Stimulated activated CD8-positive, alpha-beta memory T cell treated with anti-CD3 and anti-CD28 coated beads, Interleukin-7, amount 100 ng/mL, for 24 hours (primary cell): ENCODE data around the gene PLA2G4E.

Source experiments
- DNase-seq: peaks from one replicate; pipeline ENCODE4 v3.0.0-alpha.2; 2020; ENCODE audit warnings: low read depth

The PLA2G4E gene

GRCh38 chr15:42018306-42019224 is 2.3 kb downstream of the PLA2G4E start:
- no peak for DNase-seq

DNA sequence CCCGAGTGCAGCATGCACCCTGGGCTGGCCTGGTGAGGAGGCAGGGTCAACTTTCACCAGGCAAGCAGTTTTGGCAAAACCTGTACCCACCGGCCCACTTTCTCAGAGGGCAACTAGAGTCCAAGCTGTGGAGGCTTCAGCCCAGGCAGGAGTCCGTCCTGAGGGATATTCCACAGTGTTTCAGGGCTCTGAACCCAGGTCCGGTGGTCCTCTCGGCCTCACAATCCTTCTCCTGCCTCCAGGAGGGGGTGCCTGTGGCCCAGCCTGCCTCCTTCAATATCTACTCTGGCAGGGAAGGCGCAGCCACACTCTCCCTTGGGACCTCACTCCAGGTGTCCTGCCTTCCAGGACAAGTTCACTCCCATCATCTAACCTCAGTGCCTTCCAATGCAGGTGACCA is 3.9 kb downstream of the PLA2G4E start:
- DNase-seq = no peak

DNA sequence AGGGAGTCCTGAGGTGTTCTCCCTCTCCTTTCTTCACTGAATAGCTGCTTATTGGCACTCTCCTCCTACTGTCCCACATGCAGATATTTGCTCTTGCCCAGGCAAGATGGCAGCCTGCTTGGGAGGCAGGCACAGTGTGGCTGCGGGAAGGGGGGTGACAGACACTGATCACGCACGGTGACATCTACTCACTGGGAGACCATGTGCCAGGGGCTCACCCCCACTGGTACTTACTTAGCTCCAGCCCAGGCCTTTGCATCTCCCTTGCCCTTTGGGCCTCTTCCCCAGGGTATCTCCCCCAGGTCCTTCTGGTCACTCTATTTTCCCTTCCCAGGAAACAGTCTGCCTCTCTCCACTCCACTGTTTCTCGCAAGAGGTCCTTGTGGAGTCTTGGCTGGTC is 6.4 kb downstream of the PLA2G4E start:
- DNase-seq = no peak

DNA sequence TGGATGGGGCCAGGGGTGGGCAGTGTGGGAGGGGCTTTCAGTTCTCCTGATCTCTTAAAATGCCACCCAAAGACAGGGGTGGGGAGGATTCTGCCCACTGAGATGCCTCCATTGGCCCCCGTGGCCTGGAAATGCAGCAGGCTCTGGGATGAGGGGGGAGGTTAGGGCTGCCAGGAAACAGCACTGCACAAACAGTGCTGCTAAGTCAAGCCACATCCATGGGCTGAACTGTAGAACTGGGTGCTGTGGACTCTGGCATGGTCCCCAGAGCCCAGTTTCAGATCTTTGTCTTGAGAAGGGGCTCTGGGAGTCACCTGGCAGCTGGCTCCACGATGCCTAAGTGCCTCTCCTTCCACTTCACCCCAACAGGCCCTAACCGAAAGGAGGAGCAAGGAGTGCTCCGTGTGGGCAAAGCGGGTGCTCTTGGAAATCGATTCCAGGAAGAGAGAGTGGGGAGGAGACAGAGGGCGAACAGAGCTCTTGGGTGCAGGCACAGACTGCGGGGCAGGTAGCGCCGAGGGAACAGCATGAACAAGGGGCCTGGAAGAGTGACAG is 7.8 kb downstream of the PLA2G4E start:
- DNase-seq = no peak

- DNase-seq = no peak
Observed at GRCh38 chr15:42012241-42012640, 8.6 kb downstream of the PLA2G4E start.

DNA sequence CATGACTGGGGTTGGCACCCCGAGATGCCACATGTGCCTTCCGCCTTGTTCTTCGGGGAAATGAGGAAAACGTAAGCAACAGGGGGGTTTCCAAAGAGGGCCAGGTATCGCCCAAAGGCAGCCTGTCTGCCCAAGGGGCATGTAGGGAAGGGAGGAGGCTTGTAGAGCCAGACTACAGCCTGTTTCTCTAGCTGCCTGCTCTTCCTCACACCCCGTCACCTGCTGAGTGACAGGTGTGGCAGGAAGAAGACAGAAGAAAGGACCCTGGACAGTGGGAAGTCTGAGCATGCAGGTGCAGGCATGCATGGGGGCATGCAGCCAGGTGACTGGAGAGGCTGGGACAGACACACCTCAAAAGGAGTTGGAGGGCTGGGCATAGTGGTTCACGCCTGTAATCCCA is 9.8 kb downstream of the PLA2G4E start:
- no peak for DNase-seq

DNA sequence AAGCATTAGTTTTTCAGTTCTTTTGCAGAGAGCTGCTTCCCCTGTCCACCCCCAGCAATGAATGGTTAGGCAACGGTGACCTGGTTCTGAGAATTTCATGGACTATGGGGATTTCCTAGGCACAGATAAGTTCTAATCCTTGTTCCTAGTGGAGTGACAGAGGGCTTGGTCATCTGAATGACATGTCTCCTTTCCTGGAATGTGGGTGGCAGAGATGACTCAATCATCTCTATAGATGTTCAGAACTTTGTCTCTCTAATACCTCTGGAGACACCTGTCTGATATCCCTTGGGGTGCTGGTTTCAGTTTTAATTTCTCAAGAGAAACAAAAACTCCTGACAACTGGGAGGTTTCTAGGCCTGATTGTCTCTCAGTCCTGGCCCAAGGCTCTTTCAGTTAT is 10.4 kb downstream of the PLA2G4E start:
- DNase-seq = no peak

DNA sequence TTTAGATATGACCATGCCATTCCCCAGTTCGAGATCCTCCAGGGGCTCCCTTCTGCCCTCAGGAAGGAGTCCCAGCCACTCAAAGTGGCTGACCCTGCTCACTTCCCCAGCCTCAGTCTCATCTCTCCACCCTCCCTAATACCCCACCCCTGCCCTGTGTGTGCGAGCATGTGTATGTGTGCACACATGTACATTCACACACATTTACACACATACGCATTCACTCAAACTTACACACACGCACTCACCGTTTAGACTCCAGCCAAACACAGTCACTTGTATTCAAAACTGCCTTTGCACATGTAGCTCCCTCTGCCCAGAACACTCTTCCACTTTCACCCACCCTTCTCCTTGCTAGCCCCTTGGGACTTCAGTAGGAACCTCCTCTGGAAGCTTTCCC is 11.4 kb downstream of the PLA2G4E start:
- DNase-seq = no peak

DNA sequence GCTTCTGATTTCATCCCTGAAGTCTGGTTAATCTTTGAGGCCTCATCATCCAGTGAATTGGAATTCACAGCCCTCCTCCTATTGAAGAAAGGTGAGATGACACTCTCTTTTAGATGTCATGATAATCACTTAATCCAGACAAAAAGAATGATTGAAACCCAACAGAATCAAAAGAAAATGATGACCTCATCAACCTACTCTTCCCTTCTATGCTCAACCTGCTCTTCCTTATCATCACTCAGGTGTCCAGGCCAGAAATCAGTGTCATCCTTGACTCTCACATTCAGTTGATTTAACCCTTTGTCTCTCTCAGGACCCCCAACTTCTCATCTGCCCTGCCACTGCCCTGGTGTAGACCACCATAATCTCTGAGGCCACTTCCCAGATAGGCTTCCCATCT is 11.8 kb downstream of the PLA2G4E start:
- DNase-seq = no peak

DNA sequence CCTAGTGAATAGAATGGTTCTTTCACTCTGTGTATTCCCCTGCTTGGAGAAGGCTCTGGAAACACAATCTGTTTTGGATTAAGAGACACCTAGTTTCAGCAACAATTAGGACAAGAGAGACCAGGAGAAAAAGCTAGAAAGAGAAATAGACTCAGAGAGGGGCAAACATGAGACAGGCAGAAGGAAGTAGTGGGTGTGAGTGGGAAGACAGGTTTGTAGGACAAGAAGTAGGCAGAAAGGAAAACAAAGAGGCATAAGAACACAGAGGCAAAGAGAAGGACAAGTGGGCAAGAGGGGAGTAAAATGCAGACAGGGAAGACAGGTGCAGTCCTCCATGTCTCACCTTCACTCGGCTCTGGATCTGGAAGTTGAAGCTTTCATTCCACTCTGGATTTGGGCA is 13.5 kb downstream of the PLA2G4E start:
- no peak for DNase-seq

DNA sequence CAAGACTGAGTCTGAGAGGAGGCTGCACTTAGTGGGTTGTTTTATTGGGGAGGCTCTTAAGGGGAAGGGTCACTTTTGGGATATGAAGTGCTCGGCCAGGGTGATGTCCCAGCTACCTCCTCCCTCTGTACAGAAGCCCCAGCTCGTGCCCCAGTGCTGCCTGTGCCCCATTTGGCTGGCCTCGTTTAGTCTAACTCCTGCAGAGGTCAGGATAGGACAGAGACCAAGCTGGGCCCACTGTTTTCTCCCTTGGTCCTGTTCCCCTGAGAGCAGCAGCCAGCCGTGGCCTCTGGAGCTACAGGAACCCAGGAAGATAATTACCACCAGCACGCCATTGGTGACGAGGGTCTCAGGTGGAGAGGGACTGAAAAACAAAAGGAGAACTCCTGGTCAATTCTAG is 18.5 kb downstream of the PLA2G4E start:
- no peak for DNase-seq

DNA sequence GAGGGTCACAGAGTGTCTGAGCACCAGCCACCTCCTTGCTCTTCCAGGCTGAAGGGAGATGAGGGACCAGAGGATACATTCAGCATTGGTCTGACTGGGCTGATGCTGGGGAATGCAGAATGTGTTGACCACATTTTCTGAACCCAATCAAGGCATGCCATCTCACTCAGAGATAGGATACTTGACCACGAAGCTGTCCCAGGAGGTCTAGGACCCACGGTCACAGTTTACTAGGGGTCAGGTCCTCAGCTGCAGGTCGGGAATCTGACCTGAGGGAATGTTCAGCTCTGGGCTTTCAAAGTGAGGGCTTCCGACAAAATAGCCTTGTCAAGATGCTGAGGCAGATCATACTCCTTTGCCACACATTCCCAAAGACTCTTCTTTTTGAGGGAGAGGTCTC is 19.6 kb downstream of the PLA2G4E start:
- no peak for DNase-seq

GRCh38 chr15:41999290-42000285 is 21.3 kb downstream of the PLA2G4E start:
- no peak for DNase-seq

DNA sequence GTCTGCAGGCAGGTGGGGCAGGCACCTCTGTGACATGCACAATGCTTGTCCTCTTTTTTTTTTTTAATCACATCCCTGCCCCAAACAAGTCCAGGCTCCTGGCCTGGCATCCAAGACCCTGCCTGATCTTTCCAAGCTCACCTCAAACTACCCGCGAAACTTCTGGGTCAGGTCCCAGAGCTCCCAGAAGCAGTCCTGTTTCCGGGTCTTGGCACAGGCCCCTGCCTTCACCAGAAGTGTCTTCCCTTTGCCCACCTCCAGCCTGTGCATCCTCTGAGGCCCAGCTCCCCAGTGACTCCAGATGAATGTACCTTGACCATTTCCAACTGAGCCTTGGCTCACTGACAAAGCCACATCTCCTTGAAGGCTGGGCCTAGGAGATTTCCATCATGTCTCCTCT is 23.0 kb downstream of the PLA2G4E start:
- no peak for DNase-seq

DNA sequence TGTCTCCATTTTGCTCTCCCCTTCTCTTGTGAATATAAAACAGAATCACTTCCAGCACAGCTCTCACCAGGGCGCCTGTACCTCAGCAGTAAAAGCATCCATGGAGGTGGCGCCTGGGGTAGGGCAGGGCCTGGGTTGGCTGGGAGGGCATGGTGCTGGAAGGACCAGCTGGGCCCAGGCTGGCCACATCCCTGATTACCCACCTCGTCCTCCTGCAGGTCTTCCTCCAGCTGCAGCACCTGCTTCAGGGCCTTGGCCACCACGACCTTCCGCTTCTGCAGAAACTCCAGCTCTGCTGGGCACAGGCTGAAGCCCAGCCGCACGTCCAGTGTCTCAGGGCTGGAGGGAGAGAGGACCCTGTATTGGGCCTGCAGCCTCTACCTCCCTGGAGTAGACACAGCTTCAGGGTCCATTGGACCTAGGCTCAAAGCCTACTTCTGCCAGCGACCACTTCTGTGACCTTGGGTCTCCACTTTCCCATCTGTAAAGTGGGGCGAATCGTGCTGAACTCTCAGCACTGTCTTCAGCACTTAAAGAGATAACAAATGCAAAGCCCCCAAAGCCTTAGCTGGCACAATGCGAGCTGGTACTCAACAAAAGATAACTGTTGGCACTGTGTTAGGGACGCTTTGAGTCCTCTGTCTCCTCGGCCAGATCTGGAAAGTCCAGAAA is 23.8 kb downstream of the PLA2G4E start:
- no peak for DNase-seq

DNA sequence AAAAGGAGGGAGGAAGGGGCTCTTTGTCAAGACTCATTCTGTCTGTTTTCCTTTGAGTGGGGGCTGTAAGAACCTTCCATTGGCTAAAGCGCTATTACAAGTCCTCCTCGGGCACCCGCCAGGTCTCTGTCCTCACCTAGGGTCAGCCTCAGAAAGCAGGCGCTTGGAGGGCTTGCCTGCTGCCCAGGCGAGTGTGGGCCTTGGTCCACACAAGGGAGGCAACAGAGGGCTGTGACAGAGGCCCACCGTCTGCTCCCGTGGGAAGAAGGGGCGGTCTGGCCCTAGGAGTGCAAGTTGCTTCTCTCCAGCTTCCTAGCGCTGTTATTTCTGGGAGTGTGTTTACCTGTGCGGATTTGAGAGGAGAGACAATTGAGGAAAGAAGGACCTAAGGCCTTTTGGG is 24.5 kb downstream of the PLA2G4E start:
- no peak for DNase-seq

DNA sequence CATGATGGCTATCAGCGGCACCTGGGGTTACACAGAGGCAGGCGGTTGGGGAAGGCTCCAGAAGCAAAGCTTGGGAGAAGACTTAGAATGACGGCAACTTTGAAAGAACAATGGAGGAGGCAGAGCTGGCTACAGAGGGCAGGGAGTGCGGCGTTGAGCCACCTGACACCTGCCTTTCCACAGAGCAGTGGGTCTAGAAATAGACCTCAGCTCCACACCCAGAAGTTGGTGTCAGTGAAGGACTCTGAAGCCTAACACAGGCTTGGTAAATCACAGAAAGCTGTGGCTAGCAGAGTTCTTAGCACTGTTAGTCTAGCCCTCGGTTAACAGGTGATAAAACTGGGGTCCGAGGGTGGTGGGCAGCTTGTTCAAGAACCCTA is 25.4 kb downstream of the PLA2G4E start:
- DNase-seq = no peak

DNA sequence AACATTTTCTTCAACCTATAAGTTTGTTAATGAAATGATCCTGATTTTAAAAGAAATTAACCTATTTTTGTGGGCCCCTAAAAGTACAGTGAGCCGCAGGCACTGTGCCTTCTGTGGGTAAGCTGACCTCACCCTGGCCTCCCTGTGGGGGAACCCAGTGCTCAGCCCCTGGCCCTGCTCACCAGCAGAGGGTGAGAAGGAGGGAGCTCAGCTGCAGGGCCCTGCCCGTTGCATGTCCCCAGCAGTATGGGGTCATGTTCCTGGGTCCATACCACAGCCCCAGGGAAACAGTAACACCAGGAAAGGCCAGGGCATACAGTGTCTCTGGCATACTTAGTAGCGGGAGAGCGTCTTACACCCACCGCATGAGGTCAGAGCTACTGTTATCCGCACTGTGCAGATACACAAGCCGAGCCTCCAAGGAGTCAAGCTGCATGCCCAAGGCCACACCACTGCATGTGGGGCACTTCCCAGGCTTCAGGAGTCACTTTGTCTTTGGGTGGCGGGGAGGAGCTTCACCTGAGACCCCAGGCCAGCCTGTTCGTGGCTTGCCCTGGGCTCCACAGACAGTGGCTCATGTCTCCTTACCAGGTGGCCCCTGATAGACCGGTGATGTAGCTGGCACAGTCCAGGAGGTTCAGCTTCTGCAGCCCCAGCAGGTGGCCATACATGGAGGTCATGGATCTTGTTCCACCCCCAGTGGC is 25.9 kb downstream of the PLA2G4E start:
- DNase-seq = no peak

- no peak for DNase-seq
Observed at GRCh38 chr15:41994171-41994650, 26.6 kb downstream of the PLA2G4E start.

- DNase-seq = no peak
Observed at GRCh38 chr15:41993472-41994170, 27.2 kb downstream of the PLA2G4E start.

- no peak for DNase-seq
Observed at GRCh38 chr15:41992803-41993190, 28.0 kb downstream of the PLA2G4E start.
